ENCODE measurements around the gene SMARCA4.
"Not testable (repeated sequence)": the region's sequence is repeated elsewhere in the genome, so short reads cannot be mapped to it uniquely, and the experiment has no call there.

SMARCA4 gene

GRCh38 chr19:11041194-11041593 lies 80.4 kb downstream of the SMARCA4 start:
- DNase-seq: no peak

- DNase-seq: no peak
These were observed 81.3 kb downstream of the SMARCA4 start for GRCh38 chr19:11041966-11042627.

GRCh38 chr19:11044431-11044830 lies 83.6 kb downstream of the SMARCA4 start:
- DNase-seq: no peak

- DNase-seq: no peak
These were observed 84.7 kb downstream of the SMARCA4 start for GRCh38 chr19:11045536-11045935.

GRCh38 chr19:11046605-11047354 lies 86.0 kb downstream of the SMARCA4 start:
- no peak for DNase-seq

GRCh38 chr19:11047866-11048265 lies 87.0 kb downstream of the SMARCA4 start:
- no peak for DNase-seq

- no peak for DNase-seq
These were observed 89.7 kb downstream of the SMARCA4 start for GRCh38 chr19:11050323-11051114.

- DNase-seq: no peak
These were observed 93.0 kb downstream of the SMARCA4 start for GRCh38 chr19:11053817-11054195.

GRCh38 chr19:11054200-11054599 lies 93.4 kb downstream of the SMARCA4 start:
- DNase-seq: no peak

GRCh38 chr19:11054628-11055027 lies 93.8 kb downstream of the SMARCA4 start:
- DNase-seq: no peak

GRCh38 chr19:11058246-11059030 lies 97.6 kb downstream of the SMARCA4 start:
- DNase-seq: no peak

- DNase-seq: no peak
These were observed 98.9 kb downstream of the SMARCA4 start for GRCh38 chr19:11059511-11060358.

- no peak for DNase-seq
These were observed 101.1 kb downstream of the SMARCA4 start for GRCh38 chr19:11061952-11062351.

GRCh38 chr19:11063434-11063833 lies 102.6 kb downstream of the SMARCA4 start:
- DNase-seq: no peak

GRCh38 chr19:11064831-11065303 lies 104.0 kb downstream of the SMARCA4 start:
- no peak for DNase-seq

- DNase-seq: no peak
These were observed 105.5 kb downstream of the SMARCA4 start for GRCh38 chr19:11066326-11066725.

GRCh38 chr19:11067356-11068113 lies 106.7 kb downstream of the SMARCA4 start:
- DNase-seq: no peak

GRCh38 chr19:11069561-11069960 lies 108.7 kb downstream of the SMARCA4 start:
- DNase-seq: no peak

- DNase-seq: no peak
These were observed 109.3 kb downstream of the SMARCA4 start for GRCh38 chr19:11070123-11070522.

- DNase-seq: no peak
These were observed 112.7 kb downstream of the SMARCA4 start for GRCh38 chr19:11073568-11073967.

GRCh38 chr19:11076792-11077191 lies 116.0 kb downstream of the SMARCA4 start:
- not testable (repeated sequence) for DNase-seq

Data from NCI-H1092 treated with DMSO at 0.1 percent for 48 hours (cell line).